ENCODE results near the gene LASP1. TPM values are rescaled to one million over a fixed set of nuclear protein-coding genes. Genes with fewer than 3 reads are reported as not detected.
"Not testable (repeated sequence)": the region's sequence is repeated elsewhere in the genome, so short reads cannot be mapped to it uniquely, and the experiment has no call there.

Gene LASP1
- polyA plus RNA-seq, 1 donor (not counting 4 experiments of a cell fraction or from before 2014, with no cell fraction given): 88.1 TPM

DNA sequence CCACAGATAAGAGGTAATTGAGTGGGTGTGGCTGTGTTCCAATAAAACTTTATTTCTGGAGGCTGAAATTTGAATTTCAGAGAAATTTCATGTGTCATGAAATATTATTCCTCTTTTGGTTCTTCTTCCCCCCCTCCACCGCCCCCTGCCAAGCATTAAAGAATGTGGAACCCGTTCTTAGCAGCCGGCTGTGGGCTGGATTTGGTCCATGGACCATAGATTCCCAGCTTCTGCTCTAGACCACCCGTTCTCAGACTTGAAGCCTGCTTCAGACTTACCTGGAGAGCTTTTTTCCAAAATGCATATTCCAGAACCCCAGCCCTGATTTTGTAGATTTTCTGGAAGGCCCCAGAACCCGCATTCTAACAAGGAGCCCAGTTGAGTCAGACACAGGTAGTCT is 40.5 kb downstream of the LASP1 start:
- Histone ChIP-seq H3K36me3 (ENCODE audit: control insufficient read depth in 2 of 2, extremely low read depth in 1 of 2, insufficient read depth in 2 of 2, low read length in 2 of 2) (peaks cover 31 to 34% of the 10 kb centered on the region in 2 experiments), H3K9me3 (ENCODE audit: control insufficient read depth, low read depth, low read length) (no peaks in the 10 kb centered on the region), H3K27me3 (ENCODE audit: control insufficient read depth, extremely low read depth, insufficient read depth, low read length) (no peaks in the 10 kb centered on the region), H3K4me2 (ENCODE audit: control insufficient read depth, extremely low read depth, insufficient read depth, low read depth, low read length) (no peak overlapping the region), H4K20me1 (ENCODE audit: control insufficient read depth, extremely low read depth, insufficient read depth, low read length) (peaks cover 4% of the 10 kb centered on the region), H3K4me3 (ENCODE audit: control insufficient read depth in 2 of 3, extremely low read depth in 1 of 3, insufficient read depth in 2 of 3, low read depth in 1 of 3, low read length in 3 of 3) (no peak overlapping the region), H3K9me1 (ENCODE audit: control insufficient read depth, extremely low read depth, insufficient read depth, low read length) (no peaks in the 10 kb centered on the region), H3K9ac (ENCODE audit: control insufficient read depth, extremely low read depth, insufficient read depth, low read length) (no peak overlapping the region), H2AFZ (ENCODE audit: control insufficient read depth, low read length) (no peak overlapping the region), H3K27ac (ENCODE audit: control insufficient read depth, insufficient read depth, low read length) (no peak overlapping the region), H3K79me2 (ENCODE audit: control insufficient read depth, insufficient read depth, low read length) (peaks cover 45% of the 10 kb centered on the region), H3K4me1 (ENCODE audit: control insufficient read depth, extremely low read depth, insufficient read depth, low read length) (peaks cover 27% of the 10 kb centered on the region)
- FAIRE-seq (no peak), DNase-seq (ENCODE audit: low read depth, low spot score) (no peak)
- TF ChIP-seq, protein P1, sequence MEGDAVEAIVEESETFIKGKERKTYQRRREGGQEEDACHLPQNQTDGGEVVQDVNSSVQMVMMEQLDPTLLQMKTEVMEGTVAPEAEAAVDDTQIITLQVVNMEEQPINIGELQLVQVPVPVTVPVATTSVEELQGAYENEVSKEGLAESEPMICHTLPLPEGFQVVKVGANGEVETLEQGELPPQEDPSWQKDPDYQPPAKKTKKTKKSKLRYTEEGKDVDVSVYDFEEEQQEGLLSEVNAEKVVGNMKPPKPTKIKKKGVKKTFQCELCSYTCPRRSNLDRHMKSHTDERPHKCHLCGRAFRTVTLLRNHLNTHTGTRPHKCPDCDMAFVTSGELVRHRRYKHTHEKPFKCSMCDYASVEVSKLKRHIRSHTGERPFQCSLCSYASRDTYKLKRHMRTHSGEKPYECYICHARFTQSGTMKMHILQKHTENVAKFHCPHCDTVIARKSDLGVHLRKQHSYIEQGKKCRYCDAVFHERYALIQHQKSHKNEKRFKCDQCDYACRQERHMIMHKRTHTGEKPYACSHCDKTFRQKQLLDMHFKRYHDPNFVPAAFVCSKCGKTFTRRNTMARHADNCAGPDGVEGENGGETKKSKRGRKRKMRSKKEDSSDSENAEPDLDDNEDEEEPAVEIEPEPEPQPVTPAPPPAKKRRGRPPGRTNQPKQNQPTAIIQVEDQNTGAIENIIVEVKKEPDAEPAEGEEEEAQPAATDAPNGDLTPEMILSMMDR (optimal IDR thresholded peaks at IDR 0.05 in 1 of 3, IDR thresholded peaks at IDR 0.05 in 1 of 3, conservative IDR thresholded peaks at IDR 0.05 in 1 of 3; ENCODE audit: extremely low read depth in 1 of 3, insufficient read depth in 2 of 3, low read length in 3 of 3): no peak
- no peak for TF ChIP-seq EZH2 (IDR thresholded peaks at IDR 0.05; ENCODE audit: low read length)
- dilution Hi-C loops (cut with MboI; ENCODE audit: extremely low pct_ligation_motif_present, low sequenced_read_pairs): no loop called here

DNA sequence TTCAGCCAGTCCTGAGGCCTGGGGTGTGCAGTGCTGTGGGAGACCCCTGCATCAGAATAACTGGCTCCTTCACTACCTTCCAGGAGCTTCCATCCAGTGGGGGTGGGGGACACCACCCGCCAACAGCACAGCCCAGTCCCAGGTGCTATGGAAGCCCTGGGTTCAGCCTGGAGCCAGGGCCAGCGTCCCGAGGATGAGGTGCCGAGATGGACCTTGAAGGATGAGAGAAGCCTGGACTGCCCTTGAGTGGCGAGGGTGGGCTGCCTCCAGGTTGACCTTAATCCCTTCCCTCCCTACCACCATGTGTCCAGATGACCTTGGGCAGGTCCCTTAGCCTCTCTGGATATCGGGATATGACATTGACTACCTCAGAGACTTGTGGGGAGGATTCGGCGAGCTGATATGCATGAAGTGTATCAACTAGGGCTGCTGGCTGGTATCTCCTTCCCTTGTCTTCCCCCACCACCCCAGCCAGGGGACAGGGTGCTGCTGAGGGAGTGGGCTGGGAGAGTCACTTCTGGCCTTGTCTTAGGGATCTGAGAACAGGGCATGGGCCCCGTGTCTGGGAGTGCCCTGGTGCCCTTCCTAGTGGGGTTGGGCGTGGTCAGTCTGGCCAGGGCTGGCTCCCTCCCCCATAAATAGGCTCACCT is 41.3 kb downstream of the LASP1 start:
- Histone ChIP-seq H3K79me2 (ENCODE audit: control insufficient read depth, insufficient read depth, low read length) (peaks cover 38% of the 10 kb centered on the region), H3K27me3 (ENCODE audit: control insufficient read depth, extremely low read depth, insufficient read depth, low read length) (no peaks in the 10 kb centered on the region), H3K9ac (ENCODE audit: control insufficient read depth, extremely low read depth, insufficient read depth, low read length) (no peak overlapping the region), H3K9me3 (ENCODE audit: control insufficient read depth, low read depth, low read length) (no peaks in the 10 kb centered on the region), H4K20me1 (ENCODE audit: control insufficient read depth, extremely low read depth, insufficient read depth, low read length) (peaks cover 4% of the 10 kb centered on the region), H3K9me1 (ENCODE audit: control insufficient read depth, extremely low read depth, insufficient read depth, low read length) (no peaks in the 10 kb centered on the region), H3K4me1 (ENCODE audit: control insufficient read depth, extremely low read depth, insufficient read depth, low read length) (peaks cover 27% of the 10 kb centered on the region), H2AFZ (ENCODE audit: control insufficient read depth, low read length) (no peak overlapping the region), H3K4me2 (ENCODE audit: control insufficient read depth, extremely low read depth, insufficient read depth, low read depth, low read length) (no peak overlapping the region), H3K36me3 (ENCODE audit: control insufficient read depth in 2 of 2, extremely low read depth in 1 of 2, insufficient read depth in 2 of 2, low read length in 2 of 2) (peaks cover 37 to 41% of the 10 kb centered on the region in 2 experiments), H3K4me3 (ENCODE audit: control insufficient read depth in 2 of 3, extremely low read depth in 1 of 3, insufficient read depth in 2 of 3, low read depth in 1 of 3, low read length in 3 of 3) (no peak overlapping the region), H3K27ac (ENCODE audit: control insufficient read depth, insufficient read depth, low read length) (no peak overlapping the region)
- DNase-seq (ENCODE audit: low read depth, low spot score): no peak
- TF ChIP-seq EZH2 (IDR thresholded peaks at IDR 0.05; ENCODE audit: low read length): no peak
- TF ChIP-seq, protein P1 (optimal IDR thresholded peaks at IDR 0.05 in 1 of 3, IDR thresholded peaks at IDR 0.05 in 1 of 3, conservative IDR thresholded peaks at IDR 0.05 in 1 of 3; ENCODE audit: extremely low read depth in 1 of 3, insufficient read depth in 2 of 3, low read length in 3 of 3): no peak
- no peak for FAIRE-seq
- dilution Hi-C loops (cut with MboI; ENCODE audit: extremely low pct_ligation_motif_present, low sequenced_read_pairs): no loop called here

DNA sequence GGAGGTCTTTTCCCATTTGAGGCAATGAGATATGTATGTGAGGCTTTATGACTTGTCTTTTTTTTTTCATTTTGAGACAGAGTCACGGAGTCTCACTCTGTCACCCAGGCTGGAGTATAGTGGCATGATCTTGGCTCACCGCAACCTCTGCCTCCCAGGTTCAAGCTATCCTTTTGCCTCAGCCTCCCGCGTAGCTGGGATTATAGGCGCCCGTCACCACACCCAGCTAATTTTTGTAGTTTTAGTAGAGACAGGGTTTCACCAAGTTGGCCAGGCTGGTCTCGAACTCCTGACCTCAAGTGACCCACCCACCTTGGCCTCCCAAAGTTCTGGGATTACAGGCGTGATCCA is 41.8 kb downstream of the LASP1 start:
- DNase-seq (ENCODE audit: low read depth, low spot score); H4K20me1 ChIP-seq (ENCODE audit: control insufficient read depth, extremely low read depth, insufficient read depth, low read length); H3K27me3 ChIP-seq (ENCODE audit: control insufficient read depth, extremely low read depth, insufficient read depth, low read length); dilution Hi-C loops (cut with MboI; ENCODE audit: extremely low pct_ligation_motif_present, low sequenced_read_pairs); H3K9ac ChIP-seq (ENCODE audit: control insufficient read depth, extremely low read depth, insufficient read depth, low read length); H3K4me3 ChIP-seq (ENCODE audit: control insufficient read depth in 2 of 3, extremely low read depth in 1 of 3, insufficient read depth in 2 of 3, low read depth in 1 of 3, low read length in 3 of 3); H3K27ac ChIP-seq (ENCODE audit: control insufficient read depth, insufficient read depth, low read length); FAIRE-seq; H3K9me3 ChIP-seq (ENCODE audit: control insufficient read depth, low read depth, low read length); H3K4me2 ChIP-seq (ENCODE audit: control insufficient read depth, extremely low read depth, insufficient read depth, low read depth, low read length); H2AFZ ChIP-seq (ENCODE audit: control insufficient read depth, low read length); H3K9me1 ChIP-seq (ENCODE audit: control insufficient read depth, extremely low read depth, insufficient read depth, low read length): not testable (repeated sequence)
- peaks cover 37 to 39% of the 10 kb centered on the region in 2 experiments for H3K36me3 ChIP-seq (ENCODE audit: control insufficient read depth in 2 of 2, extremely low read depth in 1 of 2, insufficient read depth in 2 of 2, low read length in 2 of 2)
- H3K79me2 ChIP-seq (ENCODE audit: control insufficient read depth, insufficient read depth, low read length): peaks cover 36% of the 10 kb centered on the region
- H3K4me1 ChIP-seq (ENCODE audit: control insufficient read depth, extremely low read depth, insufficient read depth, low read length): peaks cover 23% of the 10 kb centered on the region

All from keratinocyte (primary cell).